ENCODE data around the gene PROM2. TPM values are rescaled to one million over a fixed set of nuclear protein-coding genes. Genes with fewer than 3 reads are reported as not detected.

The PROM2 gene, protein sequence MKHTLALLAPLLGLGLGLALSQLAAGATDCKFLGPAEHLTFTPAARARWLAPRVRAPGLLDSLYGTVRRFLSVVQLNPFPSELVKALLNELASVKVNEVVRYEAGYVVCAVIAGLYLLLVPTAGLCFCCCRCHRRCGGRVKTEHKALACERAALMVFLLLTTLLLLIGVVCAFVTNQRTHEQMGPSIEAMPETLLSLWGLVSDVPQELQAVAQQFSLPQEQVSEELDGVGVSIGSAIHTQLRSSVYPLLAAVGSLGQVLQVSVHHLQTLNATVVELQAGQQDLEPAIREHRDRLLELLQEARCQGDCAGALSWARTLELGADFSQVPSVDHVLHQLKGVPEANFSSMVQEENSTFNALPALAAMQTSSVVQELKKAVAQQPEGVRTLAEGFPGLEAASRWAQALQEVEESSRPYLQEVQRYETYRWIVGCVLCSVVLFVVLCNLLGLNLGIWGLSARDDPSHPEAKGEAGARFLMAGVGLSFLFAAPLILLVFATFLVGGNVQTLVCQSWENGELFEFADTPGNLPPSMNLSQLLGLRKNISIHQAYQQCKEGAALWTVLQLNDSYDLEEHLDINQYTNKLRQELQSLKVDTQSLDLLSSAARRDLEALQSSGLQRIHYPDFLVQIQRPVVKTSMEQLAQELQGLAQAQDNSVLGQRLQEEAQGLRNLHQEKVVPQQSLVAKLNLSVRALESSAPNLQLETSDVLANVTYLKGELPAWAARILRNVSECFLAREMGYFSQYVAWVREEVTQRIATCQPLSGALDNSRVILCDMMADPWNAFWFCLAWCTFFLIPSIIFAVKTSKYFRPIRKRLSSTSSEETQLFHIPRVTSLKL
- total RNA-seq = 14.0 and 101 TPM in 2 replicates

DNA sequence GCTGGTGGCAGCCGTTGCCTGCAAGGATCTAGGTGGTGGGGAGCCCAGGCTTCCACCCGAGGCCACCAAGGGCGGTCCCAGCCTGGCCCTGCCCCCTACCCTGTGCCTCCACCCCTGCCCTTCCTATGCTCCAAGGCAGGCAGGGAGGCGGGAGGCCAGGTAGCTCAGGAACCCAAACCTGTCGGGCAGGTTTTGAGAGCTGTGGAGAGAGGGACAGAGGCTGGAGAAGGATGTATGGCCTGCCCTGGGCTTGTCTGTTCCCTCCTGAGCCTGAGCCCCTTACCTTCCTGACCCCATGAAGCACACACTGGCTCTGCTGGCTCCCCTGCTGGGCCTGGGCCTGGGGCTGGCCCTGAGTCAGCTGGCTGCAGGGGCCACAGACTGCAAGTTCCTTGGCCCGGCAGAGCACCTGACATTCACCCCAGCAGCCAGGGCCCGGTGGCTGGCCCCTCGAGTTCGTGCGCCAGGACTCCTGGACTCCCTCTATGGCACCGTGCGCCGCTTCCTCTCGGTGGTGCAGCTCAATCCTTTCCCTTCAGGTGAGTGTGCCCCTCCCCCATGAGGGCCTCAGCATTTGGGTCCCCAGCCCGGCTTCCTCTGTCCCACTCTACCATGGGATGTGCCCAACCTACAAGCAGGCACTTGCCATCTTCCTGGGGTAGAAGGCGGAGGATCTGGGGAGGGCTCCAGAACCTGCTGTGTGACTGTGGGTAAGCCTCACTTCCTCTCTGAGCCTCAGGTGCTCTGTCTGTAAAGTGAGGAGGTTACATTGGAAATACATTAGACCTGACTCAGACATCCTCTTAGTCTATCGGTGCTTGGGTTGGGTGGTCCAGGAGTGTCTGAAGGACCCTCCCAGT, at the start of gene PROM2:
TSS of gene PROM2 (plus strand) at position 159 of the 860 bp plus-strand sequence. CDS start at position 296, 137 bp downstream.

DNA sequence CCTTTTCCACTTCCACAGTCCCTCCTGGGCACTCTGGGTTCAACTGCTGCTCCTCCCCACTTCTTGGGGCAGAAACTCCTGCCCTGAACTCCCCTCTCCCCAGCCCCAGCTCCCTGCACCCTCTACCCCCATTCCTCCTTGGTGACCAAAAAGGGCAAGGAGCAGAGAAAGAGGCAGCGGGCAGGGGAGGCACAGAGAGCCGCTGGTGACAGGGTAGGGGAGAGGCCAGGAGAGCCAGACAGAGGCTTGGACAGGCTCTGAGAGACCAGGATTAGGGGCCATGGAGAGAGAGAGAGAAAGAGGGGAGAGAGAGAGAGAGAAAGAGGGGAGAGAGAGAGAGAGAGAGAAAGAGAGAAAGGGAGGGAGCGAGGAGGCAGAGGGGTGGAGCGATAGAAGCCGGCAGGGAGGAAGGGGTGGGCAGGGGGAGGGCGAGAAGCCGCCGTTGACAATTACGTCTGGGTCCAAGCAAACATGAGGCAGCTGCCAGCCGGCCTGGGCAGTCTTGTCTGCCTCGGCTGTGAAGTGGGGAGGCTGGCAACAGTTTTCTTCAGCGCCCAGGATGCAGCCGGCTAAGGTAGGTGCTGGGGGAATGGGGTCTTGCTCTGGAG, 22.7 kb downstream of the PROM2 start, which contains the start of gene KCNIP3:
TSS of gene KCNIP3 (plus strand) at position 468 of the 608 bp plus-strand sequence. CDS start at position 560, 92 bp downstream.

Other genes starting within 250 kb of the PROM2 start
- gene MAL, start 248.7 kb upstream of the PROM2 start, total RNA-seq = 1.6 and 4.1 TPM in 2 replicates
- gene MRPS5, start 152.6 kb upstream of the PROM2 start, total RNA-seq = 49.2 and 59.7 TPM in 2 replicates
- gene ZNF514, start 114.6 kb upstream of the PROM2 start, total RNA-seq = 10.3 and 14.0 TPM in 2 replicates
- 7.2 and 7.8 TPM in 2 replicates for gene ZNF2, start 108.6 kb upstream of the PROM2 start, total RNA-seq
- gene ZNF892, start 66.9 kb upstream of the PROM2 start, total RNA-seq = 6.2 and 12.9 TPM in 2 replicates
- gene KCNIP3, start 22.9 kb downstream of the PROM2 start, total RNA-seq = under 0.01 and 1.6 TPM in 2 replicates
- 22.6 and 26.7 TPM in 2 replicates for gene FAHD2A, start 128.3 kb downstream of the PROM2 start, total RNA-seq
- gene TRIM43B, start 210.3 kb downstream of the PROM2 start, total RNA-seq = not detected in 2 replicates